D721Med (cell line): ENCODE data around the gene CCR5AS.

ENCODE experiments used
- DNase-seq: peaks from one replicate; pipeline ENCODE4 v3.0.0; 2011; ENCODE audit warnings: low spot score; ENCODE audit not compliant: insufficient read length
- FAIRE-seq: peaks from 2 replicates; lab custom pipeline; 2011; peaks lifted over from hg19 to GRCh38; lab: Jason Lieb, UNC
- TF ChIP-seq, protein P1 (sequence below): IDR thresholded peaks from 2 replicates; pipeline ENCODE4 v1.5.1; 2012; ENCODE audit warnings: mild to moderate bottlenecking, control low read depth; ENCODE audit not compliant: insufficient read depth; ENCODE audit errors: missing control alignments

Gene CCR5AS

DNA sequence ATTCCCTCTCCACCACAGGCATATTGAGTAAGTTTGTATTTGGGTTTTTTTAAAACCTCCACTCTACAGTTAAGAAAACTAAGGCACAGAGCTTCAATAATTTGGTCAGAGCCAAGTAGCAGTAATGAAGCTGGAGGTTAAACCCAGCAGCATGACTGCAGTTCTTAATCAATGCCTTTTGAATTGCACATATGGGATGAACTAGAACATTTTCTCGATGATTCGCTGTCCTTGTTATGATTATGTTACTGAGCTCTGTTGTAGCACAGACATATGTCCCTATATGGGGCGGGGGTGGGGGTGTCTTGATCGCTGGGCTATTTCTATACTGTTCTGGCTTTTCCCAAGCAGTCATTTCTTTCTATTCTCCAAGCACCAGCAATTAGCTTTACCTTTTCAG is 37.7 kb downstream of the CCR5AS start:
- no peak for FAIRE-seq
- no peak for DNase-seq
- TF ChIP-seq, protein P1, sequence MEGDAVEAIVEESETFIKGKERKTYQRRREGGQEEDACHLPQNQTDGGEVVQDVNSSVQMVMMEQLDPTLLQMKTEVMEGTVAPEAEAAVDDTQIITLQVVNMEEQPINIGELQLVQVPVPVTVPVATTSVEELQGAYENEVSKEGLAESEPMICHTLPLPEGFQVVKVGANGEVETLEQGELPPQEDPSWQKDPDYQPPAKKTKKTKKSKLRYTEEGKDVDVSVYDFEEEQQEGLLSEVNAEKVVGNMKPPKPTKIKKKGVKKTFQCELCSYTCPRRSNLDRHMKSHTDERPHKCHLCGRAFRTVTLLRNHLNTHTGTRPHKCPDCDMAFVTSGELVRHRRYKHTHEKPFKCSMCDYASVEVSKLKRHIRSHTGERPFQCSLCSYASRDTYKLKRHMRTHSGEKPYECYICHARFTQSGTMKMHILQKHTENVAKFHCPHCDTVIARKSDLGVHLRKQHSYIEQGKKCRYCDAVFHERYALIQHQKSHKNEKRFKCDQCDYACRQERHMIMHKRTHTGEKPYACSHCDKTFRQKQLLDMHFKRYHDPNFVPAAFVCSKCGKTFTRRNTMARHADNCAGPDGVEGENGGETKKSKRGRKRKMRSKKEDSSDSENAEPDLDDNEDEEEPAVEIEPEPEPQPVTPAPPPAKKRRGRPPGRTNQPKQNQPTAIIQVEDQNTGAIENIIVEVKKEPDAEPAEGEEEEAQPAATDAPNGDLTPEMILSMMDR: no peak

DNA sequence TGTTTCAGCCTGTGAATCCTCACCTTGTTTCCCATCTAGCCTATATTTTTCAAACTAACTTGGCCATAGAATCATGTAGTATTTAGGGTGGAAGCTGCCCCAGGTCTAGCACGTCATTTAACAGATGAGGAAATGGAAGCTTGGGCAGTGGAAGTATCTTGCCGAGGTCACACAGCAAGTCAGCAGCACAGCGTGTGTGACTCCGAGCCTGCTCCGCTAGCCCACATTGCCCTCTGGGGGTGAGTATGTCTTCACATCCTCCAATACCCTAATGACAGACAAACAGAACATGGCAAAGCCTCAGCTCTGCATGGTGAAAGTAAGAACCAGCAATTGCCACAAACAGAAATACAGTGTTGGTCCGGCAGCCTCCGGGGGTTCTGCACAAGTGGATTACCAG is 38.3 kb downstream of the CCR5AS start:
- no peak for DNase-seq
- FAIRE-seq: no peak
- TF ChIP-seq, protein P1: peak; percentile 15

DNA sequence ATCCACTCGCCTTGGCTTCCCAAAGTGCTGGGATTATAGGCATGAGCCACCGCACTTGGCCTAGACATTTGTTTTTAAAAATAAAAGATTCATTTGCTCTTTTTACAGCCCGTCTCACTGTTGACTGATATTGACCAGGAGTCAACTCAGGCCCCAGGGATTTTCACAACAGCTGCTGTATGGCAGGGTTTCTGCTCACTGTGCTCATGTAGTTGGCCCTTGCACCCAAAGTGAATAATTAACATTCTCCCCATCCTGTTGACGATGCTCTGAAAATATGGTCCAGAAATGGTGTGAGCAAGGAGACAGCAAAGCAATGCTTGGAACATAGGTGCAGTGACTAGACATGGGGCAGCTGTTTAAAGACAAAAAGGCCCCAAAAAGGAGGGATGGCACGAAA is 39.1 kb downstream of the CCR5AS start:
- no peak for FAIRE-seq
- DNase-seq: no peak
- TF ChIP-seq, protein P1: no peak

DNA sequence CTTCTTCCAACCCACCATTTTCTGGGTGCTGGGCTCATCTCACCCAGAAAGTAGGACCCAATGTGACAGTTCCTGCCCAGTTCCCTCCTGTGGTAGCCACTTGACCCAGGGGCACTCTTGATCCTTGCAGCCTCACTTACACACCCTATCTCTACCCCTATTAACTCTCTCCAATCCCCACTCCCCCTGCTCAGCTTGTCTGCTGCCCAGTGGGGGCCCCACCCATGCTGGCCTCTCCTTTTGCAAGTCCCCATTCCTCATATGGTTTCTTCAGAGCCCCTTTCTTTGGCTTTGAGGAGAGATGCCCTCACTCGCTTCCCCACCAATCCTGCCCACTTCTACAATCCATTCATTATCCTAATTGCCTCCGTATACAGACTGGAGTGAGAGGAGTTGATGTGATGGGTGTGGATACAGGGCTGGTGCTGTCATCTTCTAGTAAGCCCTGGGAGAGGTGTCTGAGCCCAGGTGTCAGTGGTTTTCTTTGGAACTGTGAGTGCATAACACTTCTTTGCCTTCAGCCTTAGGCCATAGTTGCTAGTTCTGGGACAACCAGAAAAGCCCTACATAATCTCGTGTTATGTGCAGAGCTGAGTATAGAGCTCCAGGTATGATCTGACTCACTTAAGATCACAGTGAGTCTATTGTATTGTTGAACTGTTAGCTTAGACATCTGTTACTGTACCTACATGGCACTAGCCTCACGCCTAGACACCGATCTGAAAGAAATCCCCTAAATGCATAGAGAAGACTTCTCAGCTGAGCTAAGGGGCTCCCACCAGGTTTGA is 40.9 kb downstream of the CCR5AS start:
- FAIRE-seq (no peak), DNase-seq (no peak)
- TF ChIP-seq, protein P1: no peak

DNA sequence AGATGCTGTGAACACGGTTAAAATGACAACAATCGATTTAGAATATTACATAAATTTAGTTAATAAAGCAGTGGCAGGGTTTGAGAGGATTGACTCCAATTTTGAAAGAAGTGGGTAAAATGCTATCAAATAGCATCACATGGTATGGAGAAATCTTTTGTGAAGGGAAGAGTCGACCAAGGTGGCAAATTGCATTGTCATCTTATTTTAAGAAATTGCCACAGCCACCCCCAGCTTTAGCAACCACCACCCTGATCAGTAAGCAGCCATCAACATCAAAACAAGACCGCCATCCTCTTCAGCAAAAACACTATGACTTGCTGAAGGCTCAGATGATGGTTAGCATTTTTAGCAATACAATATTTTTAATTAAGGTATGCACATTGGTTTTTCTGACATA is 41.8 kb downstream of the CCR5AS start:
- FAIRE-seq: no peak
- TF ChIP-seq, protein P1: no peak
- no peak for DNase-seq

DNA sequence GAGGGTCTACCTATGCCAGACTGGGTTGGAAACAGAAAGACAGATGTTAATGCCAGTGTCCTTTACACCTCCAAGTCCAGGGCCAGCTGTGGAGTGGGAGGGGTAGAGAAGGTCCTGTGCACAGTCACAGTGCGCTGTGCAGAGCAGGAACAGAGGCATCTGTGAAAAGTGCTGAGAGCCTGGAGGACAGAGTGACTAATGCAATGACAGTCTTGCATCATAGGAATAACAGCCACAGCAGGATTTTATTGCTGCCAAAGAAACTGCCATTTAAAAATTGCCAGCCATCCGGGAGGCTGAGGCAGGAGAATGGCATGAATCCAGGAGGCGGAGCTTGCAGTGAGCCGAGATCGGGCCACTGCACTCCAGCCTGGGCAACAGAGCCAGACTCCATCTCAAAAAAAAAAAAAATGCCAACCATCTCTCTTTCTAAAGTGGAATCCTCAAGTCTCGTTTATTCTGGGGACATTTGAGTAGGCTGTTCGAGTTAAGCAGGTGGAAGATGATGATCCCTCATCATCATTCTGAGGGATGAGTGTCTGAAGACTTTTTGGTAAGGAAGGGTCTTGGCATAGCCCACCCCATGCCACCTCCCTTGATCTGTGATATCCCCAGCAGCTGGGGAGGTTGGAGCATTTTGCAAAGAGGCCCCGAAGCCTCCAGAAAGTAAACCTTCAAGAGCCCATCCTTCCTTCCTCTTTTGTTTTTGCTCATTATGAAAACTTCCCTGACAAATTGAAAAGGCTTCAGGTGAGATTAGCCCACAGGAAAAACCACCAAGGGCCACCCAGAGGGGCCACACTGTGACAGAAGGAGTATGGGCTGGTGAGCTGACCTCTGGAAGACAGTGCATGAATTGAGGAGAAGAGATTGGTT is 45.2 kb downstream of the CCR5AS start:
- DNase-seq (no peak), FAIRE-seq (no peak)

More for the DNA sequence above, 45.2 kb downstream of the CCR5AS start:
- TF ChIP-seq, protein P1: no peak
